Loucy (cell line): Measurements from ENCODE around the gene SEMA3D.
"Not testable (repeated sequence)": the region's sequence is repeated elsewhere in the genome, so short reads cannot be mapped to it uniquely, and the experiment has no call there.

Source experiments
- H2AFZ ChIP-seq: fragments of 200-600 bp; sonication (generic); 2 replicates; pipeline ENCODE4 v1.6.0; 2016; ENCODE audit warnings: antibody characterized with exemption, mild to moderate bottlenecking, low read length, moderate library complexity
- H3F3A ChIP-seq: fragments of 200-600 bp; 2 replicates; pipeline ENCODE4 v1.6.0; 2016; ENCODE audit warnings: antibody characterized with exemption, low read depth, mild to moderate bottlenecking
- H3K27me3 ChIP-seq: fragments of 200-600 bp; sonication (generic); 2 replicates; pipeline ENCODE4 v1.6.1; 2014; ENCODE audit warnings: low read length, mild to moderate bottlenecking; ENCODE audit not compliant: insufficient read depth, poor library complexity, severe bottlenecking
- H3K36me3 ChIP-seq: fragments of 200-600 bp; sonication (generic); 2 replicates; pipeline ENCODE4 v1.6.1; 2016; ENCODE audit warnings: low read length; ENCODE audit not compliant: insufficient read depth
- H3K4me1 ChIP-seq: fragments of 200-600 bp; sonication (generic); 2 replicates; pipeline ENCODE4 v1.5.1; 2014; ENCODE audit warnings: low read length, mild to moderate bottlenecking; ENCODE audit not compliant: insufficient read depth, poor library complexity, severe bottlenecking
- H3K4me2 ChIP-seq: fragments of 200-600 bp; sonication (generic); 2 replicates; pipeline ENCODE4 v1.6.0; 2014; ENCODE audit warnings: antibody characterized with exemption, low read length, low read depth, mild to moderate bottlenecking; ENCODE audit not compliant: poor library complexity, severe bottlenecking
- H3K4me3 ChIP-seq: fragments of 200-600 bp; sonication (generic); 2 replicates; pipeline ENCODE4 v1.5.1; 2014; ENCODE audit warnings: low read length, mild to moderate bottlenecking, mixed read lengths; ENCODE audit not compliant: poor library complexity, severe bottlenecking
- H3K79me2 ChIP-seq: fragments of 200-600 bp; sonication (generic); 2 replicates; pipeline ENCODE4 v1.6.1; 2014; ENCODE audit warnings: low read length; ENCODE audit not compliant: insufficient read depth
- H3K9ac ChIP-seq: fragments of 200-600 bp; sonication (generic); 2 replicates; pipeline ENCODE4 v1.6.0; 2014; ENCODE audit warnings: mild to moderate bottlenecking, low read depth, low read length, moderate library complexity; ENCODE audit not compliant: poor library complexity, severe bottlenecking
- H3K9me2 ChIP-seq: fragments of 200-600 bp; sonication (generic); replicated peaks from 2 replicates; pipeline ENCODE4 v1.6.1; 2016; ENCODE audit warnings: low read depth, low read length, mixed read lengths
- H3K9me3 ChIP-seq: fragments of 200-600 bp; sonication (generic); 2 replicates; pipeline ENCODE4 v1.6.1; 2014; ENCODE audit warnings: mild to moderate bottlenecking, antibody characterized with exemption, low read length, low read depth; ENCODE audit not compliant: insufficient read depth
- H4K20me1 ChIP-seq: fragments of 200-600 bp; sonication (generic); 2 replicates; pipeline ENCODE4 v1.6.0; 2014; ENCODE audit warnings: antibody characterized with exemption, low read length, mild to moderate bottlenecking; ENCODE audit not compliant: insufficient read depth, poor library complexity, severe bottlenecking
- EZH2phosphoT487 ChIP-seq: fragments of 200-600 bp; IDR thresholded peaks from 2 replicates; pipeline ENCODE4 v1.6.1; 2018; ENCODE audit warnings: antibody characterized with exemption, mild to moderate bottlenecking, moderate library complexity, borderline replicate concordance
- TF ChIP-seq, protein P1 (sequence below): fragments of 200-600 bp; sonication (generic); conservative IDR thresholded peaks from 2 replicates; pipeline ENCODE4 v1.5.1; 2014; ENCODE audit warnings: mild to moderate bottlenecking, antibody characterized with exemption, low read length

The SEMA3D gene

DNA sequence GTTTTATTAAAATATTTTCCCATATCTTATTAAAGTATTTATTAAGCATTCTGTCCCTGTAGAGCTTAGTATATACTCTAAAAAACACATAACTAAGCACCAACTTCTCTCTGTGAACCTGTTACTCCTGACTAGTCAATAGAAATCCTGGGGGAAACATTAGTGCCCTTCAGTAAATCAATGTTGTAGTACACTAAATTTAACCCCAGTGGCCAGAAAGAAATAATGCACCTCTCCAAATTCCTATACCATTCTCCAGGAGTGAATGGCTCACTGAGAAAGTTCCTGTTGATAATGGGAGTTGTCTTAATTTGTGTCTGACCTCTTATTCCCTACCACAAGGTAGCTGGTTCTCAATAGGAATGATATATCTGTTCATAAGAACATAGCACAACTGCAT is 188.2 kb downstream of the SEMA3D start:
- Histone ChIP-seq H2AFZ (no peak overlapping the region), H3K4me1 (no peaks in the 10 kb centered on the region), H3K9ac (no peak overlapping the region), H3K9me2 (no peaks in the 10 kb centered on the region), H3K4me3 (no peak overlapping the region), H3K79me2 (no peaks in the 10 kb centered on the region), H3K4me2 (no peak overlapping the region), H3K36me3 (no peaks in the 10 kb centered on the region), H3F3A (no peaks in the 10 kb centered on the region), H3K9me3 (no peaks in the 10 kb centered on the region), H4K20me1 (no peaks in the 10 kb centered on the region), H3K27me3 (no peaks in the 10 kb centered on the region)
- TF ChIP-seq, protein P1, sequence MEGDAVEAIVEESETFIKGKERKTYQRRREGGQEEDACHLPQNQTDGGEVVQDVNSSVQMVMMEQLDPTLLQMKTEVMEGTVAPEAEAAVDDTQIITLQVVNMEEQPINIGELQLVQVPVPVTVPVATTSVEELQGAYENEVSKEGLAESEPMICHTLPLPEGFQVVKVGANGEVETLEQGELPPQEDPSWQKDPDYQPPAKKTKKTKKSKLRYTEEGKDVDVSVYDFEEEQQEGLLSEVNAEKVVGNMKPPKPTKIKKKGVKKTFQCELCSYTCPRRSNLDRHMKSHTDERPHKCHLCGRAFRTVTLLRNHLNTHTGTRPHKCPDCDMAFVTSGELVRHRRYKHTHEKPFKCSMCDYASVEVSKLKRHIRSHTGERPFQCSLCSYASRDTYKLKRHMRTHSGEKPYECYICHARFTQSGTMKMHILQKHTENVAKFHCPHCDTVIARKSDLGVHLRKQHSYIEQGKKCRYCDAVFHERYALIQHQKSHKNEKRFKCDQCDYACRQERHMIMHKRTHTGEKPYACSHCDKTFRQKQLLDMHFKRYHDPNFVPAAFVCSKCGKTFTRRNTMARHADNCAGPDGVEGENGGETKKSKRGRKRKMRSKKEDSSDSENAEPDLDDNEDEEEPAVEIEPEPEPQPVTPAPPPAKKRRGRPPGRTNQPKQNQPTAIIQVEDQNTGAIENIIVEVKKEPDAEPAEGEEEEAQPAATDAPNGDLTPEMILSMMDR = no peak; the same call in 1 of the 2 replicates
- no peak for TF ChIP-seq EZH2phosphoT487

DNA sequence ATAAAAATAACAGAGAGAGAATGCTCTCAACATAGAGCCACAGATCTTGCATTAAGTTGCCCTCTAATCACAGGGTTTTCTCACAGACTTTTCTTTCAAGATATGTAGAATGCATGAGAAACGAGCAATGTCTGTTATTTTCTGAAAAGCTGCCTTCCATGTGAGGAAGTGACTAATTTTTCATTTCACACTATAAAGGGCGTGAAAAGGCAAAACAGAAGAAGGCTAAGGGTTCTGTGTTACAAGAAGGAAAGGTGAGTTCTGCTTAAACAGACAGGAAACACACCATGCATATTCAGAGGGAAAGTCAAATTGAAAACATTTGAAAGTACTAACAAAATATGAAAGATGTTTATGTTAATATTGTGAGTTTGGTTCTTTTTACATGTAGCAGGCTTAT is 189.2 kb downstream of the SEMA3D start:
- H3F3A ChIP-seq = no peaks in the 10 kb centered on the region
- H3K4me2 ChIP-seq = no peak overlapping the region
- no peaks in the 10 kb centered on the region for H3K36me3 ChIP-seq
- no peaks in the 10 kb centered on the region for H4K20me1 ChIP-seq
- H3K9me2 ChIP-seq = no peaks in the 10 kb centered on the region
- no peaks in the 10 kb centered on the region for H3K9me3 ChIP-seq
- TF ChIP-seq EZH2phosphoT487 = no peak
- TF ChIP-seq, protein P1 = no peak
- no peaks in the 10 kb centered on the region for H3K27me3 ChIP-seq
- no peak overlapping the region for H2AFZ ChIP-seq
- no peak overlapping the region for H3K4me3 ChIP-seq
- H3K4me1 ChIP-seq = no peaks in the 10 kb centered on the region
- no peaks in the 10 kb centered on the region for H3K79me2 ChIP-seq
- no peak overlapping the region for H3K9ac ChIP-seq

DNA sequence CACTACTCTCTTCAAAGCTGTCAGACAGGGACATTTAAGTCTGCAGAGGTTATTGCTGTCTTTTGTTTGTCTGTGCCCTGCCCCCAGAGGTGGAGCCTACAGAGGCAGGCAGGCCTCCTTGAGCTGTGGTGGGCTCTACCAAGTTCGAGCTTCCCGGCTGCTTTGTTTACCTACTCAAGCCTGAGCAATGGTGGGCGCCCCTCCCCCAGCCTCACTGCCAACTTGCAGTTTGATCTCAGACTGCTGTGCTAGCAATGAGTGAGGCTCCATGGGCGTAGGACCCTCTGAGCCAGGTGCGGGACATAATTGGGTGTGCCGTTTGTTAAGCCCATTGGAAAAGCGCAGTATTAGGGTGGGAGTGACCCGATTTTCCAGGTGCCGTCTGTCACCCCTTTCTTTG is 193.9 kb downstream of the SEMA3D start:
- not testable (repeated sequence) for H3K79me2 ChIP-seq, H3K4me3 ChIP-seq, H3K4me2 ChIP-seq, H4K20me1 ChIP-seq, H3K9ac ChIP-seq, H3K9me2 ChIP-seq, H3K27me3 ChIP-seq, H2AFZ ChIP-seq, H3K9me3 ChIP-seq, H3K36me3 ChIP-seq, H3F3A ChIP-seq, H3K4me1 ChIP-seq

DNA sequence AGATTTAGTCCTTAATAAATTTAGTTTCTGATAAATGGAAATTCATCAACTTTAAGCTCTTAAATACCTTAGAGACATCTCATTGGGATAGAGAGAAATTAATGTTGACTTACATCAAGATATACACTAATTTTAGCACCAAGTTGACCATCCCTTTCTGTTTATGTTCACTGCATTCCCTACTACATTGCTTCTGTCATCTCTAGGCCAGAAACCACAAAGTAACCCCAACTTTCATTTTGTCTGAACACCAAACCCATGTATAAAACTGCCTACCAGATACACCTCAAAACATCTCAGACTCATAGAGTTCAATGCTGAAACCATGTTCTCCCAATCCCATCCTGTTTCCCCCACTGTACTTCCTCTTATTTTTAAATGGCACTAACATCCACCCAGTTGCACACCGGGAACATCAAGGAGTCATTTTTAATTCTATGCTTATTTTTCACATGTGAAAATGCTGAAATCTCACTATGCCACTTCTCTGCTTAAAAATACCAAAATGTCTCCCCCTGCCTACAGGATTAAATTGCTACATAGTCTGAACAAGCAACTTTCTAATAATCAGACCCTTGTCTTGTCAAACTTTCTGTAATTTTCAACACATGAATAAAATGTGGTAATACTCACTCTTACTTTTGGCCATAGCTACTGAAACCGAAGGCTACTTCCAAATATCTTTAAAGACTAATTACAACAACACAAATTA is 201.6 kb downstream of the SEMA3D start:
- no peak for TF ChIP-seq EZH2phosphoT487
- TF ChIP-seq, protein P1 = no peak
- no peaks in the 10 kb centered on the region for H3K27me3 ChIP-seq
- no peaks in the 10 kb centered on the region for H3F3A ChIP-seq
- H4K20me1 ChIP-seq = no peaks in the 10 kb centered on the region
- no peak overlapping the region for H3K9ac ChIP-seq
- H3K4me1 ChIP-seq = no peaks in the 10 kb centered on the region
- no peak overlapping the region for H3K4me2 ChIP-seq
- no peaks in the 10 kb centered on the region for H3K9me2 ChIP-seq
- no peak overlapping the region for H3K4me3 ChIP-seq
- H3K9me3 ChIP-seq = no peaks in the 10 kb centered on the region
- no peak overlapping the region for H2AFZ ChIP-seq
- no peaks in the 10 kb centered on the region for H3K36me3 ChIP-seq
- H3K79me2 ChIP-seq = no peaks in the 10 kb centered on the region
